Measurements from ENCODE around the gene UNC13B. TPM values are rescaled to one million over a fixed set of nuclear protein-coding genes. Genes with fewer than 3 reads are reported as not detected.

The UNC13B gene
- total and polyA plus RNA-seq, 8 donors, result 70.0 to 92.8 (median 86.3) TPM

DNA sequence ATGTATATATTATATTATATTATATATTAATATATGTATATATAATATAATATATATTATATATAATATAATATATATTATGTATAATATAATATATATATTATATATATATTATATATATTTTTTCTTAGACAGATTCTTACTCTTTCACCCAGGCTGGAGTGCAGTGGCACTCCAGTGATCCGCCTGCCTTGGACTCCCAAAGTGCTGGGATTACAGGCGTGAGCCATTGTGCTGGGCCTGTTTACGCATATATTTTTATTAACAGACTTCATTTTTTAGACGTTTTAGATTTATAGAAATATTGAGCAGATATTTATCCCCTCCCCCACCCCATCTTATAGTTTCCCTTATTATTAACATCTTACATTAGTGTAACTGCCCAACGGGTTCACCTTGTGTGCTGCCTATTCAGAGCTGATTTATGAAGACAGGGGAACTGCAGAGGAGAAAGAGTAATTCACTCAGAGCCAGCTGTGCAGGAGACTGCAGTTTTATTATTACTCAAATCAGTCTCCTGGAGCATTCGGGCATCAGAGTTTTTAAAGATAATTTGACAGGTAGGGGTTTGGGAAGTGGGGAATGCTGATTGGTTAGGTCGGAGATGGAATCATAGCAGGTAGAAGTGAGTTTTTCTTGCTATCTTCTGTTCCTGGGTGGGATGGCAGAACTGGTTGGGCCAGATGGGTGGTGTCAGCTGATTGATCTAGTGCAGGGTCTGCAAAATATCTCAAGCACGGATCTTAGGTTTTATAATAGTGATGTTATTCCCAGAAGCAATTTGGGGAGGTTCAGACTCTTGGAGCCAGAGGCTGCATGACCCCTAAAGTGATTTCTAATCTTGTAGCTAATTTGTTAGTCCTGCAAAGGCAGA is 93.4 kb downstream of the UNC13B start:
- Histone ChIP-seq H3K4me3 (no peak overlapping the region), H3K36me3 (no peaks in the 10 kb centered on the region), H3K27me3 (no peaks in the 10 kb centered on the region), H3K27ac (no peak overlapping the region), H3K4me1 (peaks cover 0 to 16% of the 10 kb centered on the region in 2 donors), H3K9me3 (no peaks in the 10 kb centered on the region)
- DNase-seq (no peak), ATAC-seq (no peak)
- intact Hi-C loops (cut with DNase I), result loop anchor here in 1 of 2 donors (5.0 kb wide), 1 partner anchor 138 kb away; the partner anchor contains the start of gene ATOSB
- TF ChIP-seq, protein P1, sequence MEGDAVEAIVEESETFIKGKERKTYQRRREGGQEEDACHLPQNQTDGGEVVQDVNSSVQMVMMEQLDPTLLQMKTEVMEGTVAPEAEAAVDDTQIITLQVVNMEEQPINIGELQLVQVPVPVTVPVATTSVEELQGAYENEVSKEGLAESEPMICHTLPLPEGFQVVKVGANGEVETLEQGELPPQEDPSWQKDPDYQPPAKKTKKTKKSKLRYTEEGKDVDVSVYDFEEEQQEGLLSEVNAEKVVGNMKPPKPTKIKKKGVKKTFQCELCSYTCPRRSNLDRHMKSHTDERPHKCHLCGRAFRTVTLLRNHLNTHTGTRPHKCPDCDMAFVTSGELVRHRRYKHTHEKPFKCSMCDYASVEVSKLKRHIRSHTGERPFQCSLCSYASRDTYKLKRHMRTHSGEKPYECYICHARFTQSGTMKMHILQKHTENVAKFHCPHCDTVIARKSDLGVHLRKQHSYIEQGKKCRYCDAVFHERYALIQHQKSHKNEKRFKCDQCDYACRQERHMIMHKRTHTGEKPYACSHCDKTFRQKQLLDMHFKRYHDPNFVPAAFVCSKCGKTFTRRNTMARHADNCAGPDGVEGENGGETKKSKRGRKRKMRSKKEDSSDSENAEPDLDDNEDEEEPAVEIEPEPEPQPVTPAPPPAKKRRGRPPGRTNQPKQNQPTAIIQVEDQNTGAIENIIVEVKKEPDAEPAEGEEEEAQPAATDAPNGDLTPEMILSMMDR (IDR thresholded peaks at IDR 0.05), result no peak

DNA sequence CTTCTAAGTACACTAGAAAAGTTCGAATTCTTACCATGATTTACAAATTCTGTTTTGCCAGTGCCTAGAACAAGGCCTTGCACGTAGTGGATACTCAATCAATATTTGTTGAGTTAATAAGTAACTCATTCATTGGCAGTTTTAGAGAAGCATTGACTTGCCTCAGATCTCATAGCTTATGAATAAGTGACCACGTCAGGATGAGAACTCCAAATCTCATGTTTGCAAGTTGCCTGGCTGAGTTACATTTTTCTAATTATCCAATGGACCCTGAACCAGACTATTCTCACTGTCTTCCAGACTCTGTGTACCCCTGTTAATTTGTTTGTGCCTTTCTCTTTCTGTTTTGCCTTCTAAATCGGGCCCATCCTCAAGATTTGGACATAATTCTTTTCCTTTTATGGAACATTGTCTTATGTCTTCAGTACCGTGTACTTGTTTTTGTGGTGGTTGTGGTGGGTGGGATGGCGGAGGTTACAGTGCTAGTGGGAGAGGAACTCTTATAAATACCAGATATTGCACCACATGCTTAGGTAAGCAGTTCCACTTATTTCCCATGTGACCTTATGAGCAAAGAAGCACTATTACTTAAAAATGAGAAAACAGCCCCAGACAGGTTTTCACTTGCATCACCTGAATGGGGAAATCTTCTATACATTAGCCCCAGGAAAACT is 96.3 kb downstream of the UNC13B start:
- Histone ChIP-seq H3K4me3 (no peak overlapping the region), H3K27me3 (no peaks in the 10 kb centered on the region), H3K27ac (peak overlapping the region in 1 of 2 donors; percentile 60), H3K4me1 (peaks cover 0 to 16% of the 10 kb centered on the region in 2 donors), H3K36me3 (no peaks in the 10 kb centered on the region), H3K9me3 (no peaks in the 10 kb centered on the region)
- DNase-seq (no peak), ATAC-seq (peak; percentile 66)
- TF ChIP-seq, protein P1 (IDR thresholded peaks at IDR 0.05), result no peak
- intact Hi-C loops (cut with DNase I), result no loop called here

DNA sequence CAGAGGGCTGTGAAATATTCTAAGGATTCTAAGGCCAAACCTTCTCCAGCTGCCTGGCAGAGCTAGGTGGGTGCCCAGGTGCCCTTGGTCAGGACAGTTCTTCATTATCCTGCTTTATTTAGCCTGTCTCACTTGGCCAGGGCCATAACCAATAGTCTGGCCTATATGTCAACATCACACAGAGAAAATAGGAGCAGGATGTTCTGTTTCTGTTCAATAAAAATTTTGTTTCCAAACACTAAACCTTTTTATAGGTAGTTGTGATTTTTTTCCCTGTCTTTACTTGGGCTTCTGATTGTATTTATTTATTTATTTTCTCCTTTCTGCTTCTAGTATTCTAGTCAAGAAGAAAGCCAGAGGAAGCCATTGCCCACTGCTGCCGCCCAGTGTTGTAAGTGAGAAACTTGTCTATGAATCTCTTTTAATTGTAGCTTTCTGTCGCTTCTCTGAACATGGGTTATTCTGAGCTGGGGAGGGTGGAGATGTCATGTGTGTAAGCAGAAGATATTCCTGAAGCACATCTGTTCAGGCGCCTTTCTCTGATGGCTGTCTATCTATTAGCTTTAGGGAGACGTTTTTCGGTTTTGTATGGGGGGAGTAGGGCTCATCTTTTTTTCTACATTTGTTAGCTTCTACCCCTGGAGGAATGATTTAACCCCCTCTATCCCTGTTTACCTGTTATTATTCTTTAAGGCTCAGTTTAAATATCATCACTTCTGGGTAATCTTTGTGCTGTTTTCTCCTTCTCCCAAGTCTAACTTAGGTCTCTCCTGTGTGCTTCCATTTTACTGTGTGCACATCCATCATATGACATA is 97.1 kb downstream of the UNC13B start:
- intact Hi-C loops (cut with DNase I), result no loop called here
- peak; percentile 84 for ATAC-seq
- H3K27ac ChIP-seq, result peak overlapping the region in 1 of 2 donors; percentile 60
- H3K4me3 ChIP-seq, result no peak overlapping the region
- TF ChIP-seq, protein P1 (IDR thresholded peaks at IDR 0.05), result peak in 1 of 2 donors; percentile 62
- H3K36me3 ChIP-seq, result no peaks in the 10 kb centered on the region
- H3K9me3 ChIP-seq, result no peaks in the 10 kb centered on the region
- no peaks in the 10 kb centered on the region for H3K27me3 ChIP-seq
- H3K4me1 ChIP-seq, result peaks cover 0 to 16% of the 10 kb centered on the region in 2 donors
- DNase-seq, result peak; percentile 36 to 79 (median 65)

DNA sequence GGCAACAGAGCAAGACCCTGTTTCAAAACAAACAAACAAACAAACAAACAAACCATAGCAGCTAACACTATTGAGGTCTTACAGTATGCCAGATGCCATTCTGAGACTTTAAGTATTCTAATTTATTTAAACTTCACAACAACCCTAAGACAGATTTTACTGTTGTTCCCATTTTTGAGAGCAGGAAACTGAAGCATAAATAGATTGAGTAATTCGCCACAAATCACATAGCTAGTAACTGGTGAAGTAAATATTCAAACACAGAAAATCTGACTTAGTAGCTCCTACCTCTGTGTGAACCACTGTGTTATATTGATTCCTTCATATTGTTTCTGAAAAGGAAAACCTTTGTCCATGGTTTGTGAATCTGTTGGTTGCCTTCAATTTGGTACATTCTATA is 98.4 kb downstream of the UNC13B start:
- Histone ChIP-seq H3K27ac (no peak overlapping the region), H3K36me3 (no peaks in the 10 kb centered on the region), H3K9me3 (no peaks in the 10 kb centered on the region), H3K4me3 (no peak overlapping the region), H3K4me1 (peaks cover 0 to 16% of the 10 kb centered on the region in 2 donors), H3K27me3 (no peaks in the 10 kb centered on the region)
- DNase-seq, result no peak
- intact Hi-C loops (cut with DNase I), result no loop called here
- TF ChIP-seq, protein P1 (IDR thresholded peaks at IDR 0.05), result no peak
- no peak for ATAC-seq

Data from left lung (tissue), 10 donors.